Dermis microvascular lymphatic vessel endothelial cell (primary cell): ENCODE measurements around the gene NUDT3. TPM values are rescaled to one million over a fixed set of nuclear protein-coding genes. Genes with fewer than 3 reads are reported as not detected.
"Not testable (repeated sequence)": the region's sequence is repeated elsewhere in the genome, so short reads cannot be mapped to it uniquely, and the experiment has no call there.

Experiments
- DNase-seq, 2 donors: peaks; one replicate each; pipeline versions ENCODE4 v3.0.0 to v3.0.0-alpha.2; 2010; ENCODE audit warnings: low read depth in 2 of 2
- total RNA-seq: library from RNA; depleted of rRNA; stranded (reverse); fragments of >200 nt; gene quantifications from 2 replicates; pipeline ENCODE4 v1.2.1, GENCODE V29; 2014

Gene NUDT3
- 24.3 and 25.0 TPM in 2 replicates for total RNA-seq

DNA sequence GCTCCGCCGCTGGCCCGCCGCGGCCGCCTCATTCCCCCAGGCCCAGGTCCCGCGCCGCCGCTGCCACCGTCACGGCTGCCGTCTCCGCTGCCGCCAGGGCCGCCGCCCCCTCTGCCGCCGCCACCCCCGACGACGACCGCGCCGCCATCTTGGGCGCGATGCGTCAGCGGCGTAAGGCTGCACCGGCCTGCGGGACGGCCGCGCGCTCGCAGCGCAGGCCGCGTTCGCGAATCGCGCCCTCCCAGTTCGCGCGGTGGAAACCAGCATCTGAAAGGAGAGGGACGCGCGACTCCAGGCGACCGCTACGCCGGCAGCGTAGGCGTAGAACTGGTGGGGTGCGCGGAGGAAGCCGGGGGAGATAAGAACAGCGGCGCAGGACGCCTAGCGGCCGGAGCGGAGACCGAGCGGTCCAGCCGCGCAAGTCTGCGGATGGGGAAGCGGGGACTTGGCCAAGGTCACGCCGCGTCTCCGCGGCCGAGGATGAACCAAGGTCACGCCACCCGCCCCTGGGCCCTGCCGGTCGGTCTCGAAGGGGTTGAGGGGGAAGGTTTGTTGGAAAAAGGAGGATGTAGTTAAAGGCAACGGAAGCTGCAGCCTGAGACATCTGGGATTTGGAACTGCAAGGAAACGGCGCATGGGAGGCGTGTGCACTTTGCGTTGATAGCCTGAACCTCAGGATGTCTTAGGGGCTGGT, at the start of gene NUDT3:
Gene NUDT3, minus strand, starts transcription at position 173 of the 694 bp plus-strand sequence. CDS start 307 bp downstream, outside the sequence.
- peak; percentile 81 to 95 for DNase-seq

DNA sequence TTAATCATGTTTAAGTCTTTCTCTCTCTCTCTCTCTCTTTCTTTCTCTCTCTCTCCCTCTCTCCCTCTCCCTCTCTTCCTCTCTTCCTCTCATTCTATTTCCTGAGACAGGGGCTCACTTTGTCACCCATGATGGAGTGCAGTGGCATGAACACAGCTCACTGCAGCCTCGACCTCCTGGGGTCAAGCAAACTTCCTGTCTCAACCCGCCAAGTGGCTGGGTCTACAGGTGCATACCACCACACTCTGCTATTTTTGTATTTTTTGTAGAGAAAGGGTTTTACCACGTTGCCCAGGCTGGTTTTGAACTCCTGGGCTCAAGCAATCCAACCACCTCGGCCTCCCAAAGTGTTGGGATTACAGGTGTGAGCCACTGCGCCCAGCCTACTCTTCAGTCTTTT, 49.1 kb upstream of the NUDT3 start:
- DNase-seq: no peak

DNA sequence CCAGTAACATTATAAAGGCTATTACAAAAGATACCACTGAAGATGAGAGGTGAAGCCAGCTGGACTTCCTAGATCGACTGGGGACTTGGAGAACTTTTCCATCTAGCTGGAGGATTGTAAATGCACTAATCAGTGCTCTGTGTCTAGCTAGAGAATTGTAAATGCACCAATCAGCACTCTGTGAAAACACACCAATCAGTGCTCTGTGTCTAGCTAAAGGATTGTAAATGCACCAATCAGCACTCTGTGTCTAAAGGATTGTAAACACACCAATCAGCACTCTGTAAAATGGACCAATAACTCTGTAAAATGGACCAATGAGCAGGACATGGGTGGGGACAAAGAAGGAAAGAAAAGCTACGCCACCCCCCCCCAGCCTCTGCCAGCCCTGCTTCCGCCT, 47.0 kb upstream of the NUDT3 start:
- DNase-seq: no peak

DNA sequence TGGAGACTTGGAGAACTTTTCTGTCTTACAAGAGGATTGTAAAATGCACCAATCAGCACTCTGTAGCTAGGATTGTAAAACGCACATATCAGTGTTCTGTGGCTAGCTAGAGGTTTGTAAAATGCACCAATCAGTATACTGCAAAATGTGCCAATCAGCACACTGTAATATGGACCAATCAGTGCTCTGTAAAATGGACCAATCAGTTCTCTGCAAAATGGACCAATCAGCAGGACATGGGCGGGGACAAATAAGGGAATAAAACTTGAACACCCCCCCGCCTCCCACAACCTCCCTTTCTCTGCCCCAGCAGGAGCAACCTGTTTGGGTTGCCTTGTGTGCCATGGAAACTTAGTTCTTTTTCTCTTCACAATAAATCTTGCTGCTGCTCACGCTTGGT, 46.2 kb upstream of the NUDT3 start:
- no peak for DNase-seq

DNA sequence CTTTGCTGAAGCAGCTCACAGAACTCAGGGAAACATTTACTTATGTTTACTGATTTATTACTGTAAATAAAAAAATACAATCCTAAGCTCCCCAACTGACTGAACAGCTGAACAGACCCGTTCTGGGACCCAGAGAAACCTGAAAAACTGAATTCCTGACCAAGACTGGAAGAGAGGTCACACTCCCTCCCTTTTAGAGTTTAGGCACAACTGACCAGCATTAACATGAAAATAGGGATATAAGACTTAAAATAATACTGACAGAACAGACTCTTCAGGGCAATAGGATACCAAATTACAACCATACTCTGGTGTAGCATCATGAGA, 45.1 kb upstream of the NUDT3 start:
- DNase-seq: no peak

DNA sequence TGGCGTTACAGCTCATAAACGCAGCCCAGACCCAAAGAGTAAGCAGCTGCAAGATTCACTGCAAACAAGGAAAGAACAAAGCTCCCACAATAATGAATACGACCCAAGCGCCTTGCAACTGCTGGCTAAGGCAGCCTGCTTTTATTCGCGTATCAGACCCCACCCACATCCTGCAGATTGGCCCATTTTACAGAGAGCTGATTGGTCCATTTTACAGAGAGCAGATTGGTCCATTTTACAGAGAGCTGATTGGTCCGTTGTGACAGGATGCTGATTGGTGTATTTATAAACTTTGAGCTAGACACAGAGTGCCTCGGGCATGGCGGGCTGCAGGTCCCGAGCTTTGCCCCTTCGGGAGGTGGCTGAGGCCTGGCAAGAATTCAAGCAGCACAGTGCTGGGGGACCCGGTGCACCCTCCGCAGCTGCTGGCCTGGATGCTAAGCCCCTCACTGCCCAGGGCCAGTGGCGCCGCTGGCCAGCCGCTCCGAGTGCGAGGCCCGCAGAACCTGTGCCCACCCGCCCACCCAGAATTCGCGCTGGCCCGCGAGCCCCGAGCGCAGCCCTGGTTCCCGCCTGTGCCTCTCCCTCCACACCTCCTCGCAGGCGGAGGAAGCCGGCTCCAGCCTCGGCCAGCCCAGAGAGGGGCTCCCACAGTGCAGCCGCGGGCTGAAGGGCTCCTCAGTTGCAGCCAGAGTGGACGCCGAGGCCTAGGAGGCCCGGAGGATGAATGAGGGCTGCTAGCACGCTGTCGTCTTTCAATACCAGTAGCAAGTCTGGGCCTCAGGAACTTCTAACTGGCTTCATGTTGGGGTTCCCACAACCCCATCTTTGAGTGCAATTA, 44.6 kb upstream of the NUDT3 start:
- no peak for DNase-seq

DNA sequence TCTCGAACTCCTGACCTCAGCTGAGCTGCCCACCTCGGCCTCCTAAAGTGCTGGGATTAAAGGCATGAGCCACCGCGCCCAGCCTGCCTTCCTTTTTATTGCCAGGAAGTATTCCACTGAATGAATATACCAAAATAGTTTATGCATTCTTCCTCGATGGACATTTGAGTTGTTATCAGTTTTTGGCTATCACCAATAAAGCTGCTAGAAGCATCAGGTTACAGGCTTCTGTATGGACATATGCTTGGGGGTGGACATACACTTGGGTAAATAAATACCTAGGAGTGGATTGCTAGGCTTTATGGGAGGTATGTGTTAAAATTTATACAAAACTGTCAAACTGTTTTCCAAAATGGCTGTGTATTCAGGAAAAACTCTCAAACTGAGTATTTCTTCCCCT, 43.4 kb upstream of the NUDT3 start:
- DNase-seq: no peak

DNA sequence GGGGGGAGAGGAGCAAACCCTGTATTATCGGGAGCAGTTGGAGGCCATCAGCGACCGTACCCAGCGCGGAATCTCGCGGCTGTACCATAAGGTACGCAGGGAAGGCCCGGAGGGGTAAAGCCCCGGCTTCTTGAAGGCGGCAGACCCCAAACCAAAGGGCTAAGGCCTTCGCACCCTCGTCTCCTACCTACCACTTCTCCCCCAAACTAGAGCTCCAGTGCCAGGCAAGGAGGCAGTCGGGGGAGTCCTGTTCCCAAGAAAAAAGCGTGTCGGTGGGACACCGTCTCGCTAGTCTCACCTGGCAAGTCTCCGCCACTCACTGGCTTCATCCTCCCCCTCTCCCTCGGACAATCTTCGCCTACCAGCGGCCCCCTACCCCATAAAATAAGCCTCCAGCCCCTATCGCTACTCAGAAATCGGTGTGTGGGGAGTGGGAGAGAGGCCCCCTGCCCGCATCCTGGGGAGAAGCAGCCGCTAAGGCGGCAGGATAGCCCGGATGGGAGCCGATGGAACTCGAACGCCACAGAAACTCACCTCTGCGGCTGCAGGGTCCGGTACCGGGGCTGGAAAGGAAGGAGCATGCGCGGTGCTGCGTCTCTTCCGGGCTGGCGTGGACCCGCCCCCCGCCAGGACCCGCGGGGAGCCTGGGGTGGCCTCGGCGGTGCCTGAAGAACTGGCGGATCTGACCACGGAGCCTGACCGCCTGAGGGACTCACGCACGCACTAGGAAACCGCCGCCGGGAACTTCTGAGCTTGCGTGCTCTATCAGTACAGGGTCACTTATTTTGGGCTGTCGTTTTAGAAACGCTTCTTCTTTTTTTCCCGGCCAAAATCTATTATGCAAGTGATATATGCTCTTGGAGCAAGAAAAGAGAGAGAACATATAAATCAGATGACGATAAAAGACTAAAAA, 33.3 kb upstream of the NUDT3 start, which contains the start of gene RPS10:
Gene RPS10, minus strand, starts transcription at position 572 of the 913 bp plus-strand sequence. CDS start 848 bp downstream, outside the sequence.
- DNase-seq: peak; percentile 81 to 93

DNA sequence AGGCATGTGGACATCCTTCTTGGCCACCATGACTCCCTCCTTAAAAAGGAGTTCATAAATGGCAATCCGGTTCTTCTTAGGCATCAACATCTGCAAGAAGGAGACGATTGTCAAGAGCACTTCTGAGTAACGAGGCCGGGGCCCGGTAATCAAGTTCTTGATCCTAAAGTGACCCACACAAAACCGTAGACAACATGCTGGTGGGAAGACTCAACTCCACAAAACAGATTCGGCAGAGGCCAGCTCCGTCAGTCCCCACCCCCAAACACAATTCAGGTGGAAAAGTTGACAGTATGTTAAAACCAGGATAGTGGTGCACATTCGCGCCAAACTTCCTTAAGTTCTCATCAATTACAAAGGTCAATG, 32.6 kb upstream of the NUDT3 start:
- DNase-seq: peak in 1 of 2 donors; percentile 20

DNA sequence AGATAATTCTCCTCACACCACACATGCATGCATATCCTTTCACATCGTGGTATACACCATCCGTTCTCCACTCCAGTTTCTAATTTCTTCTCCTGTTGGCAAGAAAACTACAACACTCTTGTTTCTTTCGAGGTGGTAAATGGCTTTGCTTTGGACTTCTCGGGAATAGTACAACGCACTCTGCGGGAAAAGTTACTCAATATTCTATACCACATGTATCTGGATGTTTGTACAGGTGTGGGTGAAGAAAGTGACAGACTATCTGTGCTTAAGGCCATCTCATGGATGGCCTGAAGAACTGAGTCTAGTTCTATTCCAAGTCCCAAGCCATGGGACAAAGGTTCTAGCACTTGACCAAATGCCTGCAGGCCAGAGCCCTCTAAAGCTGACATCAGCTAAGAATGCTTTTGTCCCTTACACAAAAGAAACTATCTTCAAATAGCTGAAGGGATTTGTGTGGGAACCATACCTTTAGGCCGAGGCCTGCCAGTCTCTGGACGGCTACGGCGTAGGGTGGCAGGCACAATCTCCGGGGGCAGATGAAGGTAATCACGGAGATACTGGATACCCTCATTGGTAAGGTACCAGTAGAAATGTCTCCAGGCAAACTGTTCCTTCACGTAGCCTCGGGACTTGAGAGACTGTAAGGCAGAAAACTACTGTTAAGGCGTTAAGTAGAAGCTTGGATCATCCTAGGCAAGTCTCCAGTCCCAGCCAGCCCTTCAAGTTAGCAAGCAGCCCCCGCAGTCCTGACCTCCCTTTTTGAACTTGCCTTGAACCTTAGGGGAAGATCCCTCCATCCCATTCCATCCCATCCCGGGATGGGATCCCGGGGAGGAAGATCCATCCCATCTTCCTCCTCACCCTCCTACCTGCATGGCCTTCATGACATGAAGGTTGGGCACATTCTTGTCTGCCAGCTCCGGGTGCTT, 32.0 kb upstream of the NUDT3 start:
- DNase-seq: no peak

DNA sequence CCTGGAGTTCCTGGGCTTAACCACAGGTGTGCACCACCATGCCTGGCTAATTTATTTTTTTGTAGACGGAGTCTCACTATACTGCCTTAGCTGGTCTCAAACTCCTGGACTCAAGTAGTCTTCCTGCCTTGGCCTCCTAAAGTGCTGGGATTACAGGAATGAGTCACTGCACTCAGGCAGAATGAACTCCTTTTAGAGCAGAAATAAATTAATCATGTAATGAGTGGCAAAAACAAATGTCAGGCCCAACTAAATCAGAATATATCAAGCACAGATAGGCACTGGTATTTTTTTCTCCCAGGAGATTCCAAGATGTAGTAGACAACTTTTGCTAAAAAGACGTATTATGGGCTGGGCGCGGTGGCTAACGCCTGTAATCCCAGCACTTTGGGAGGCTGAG, 30.8 kb upstream of the NUDT3 start:
- no peak for DNase-seq

DNA sequence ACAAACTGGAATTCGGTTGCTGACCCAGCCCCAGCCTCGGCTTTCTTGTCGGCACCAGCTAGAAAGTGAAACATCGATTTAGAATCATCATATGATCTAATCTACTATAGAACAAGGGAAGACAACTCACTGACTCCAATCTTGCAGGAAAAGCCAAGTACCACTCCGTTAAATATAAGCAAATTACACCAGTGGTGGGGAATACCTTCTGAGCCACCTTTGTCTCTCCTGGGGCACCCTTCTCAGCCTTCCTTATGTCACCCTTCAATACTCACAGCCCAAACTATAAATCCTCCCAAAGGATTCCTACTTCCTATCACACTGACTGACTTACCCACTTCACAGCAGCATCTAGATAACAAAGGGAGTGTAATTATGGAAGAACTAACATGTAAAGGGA, 25.9 kb upstream of the NUDT3 start:
- DNase-seq: no peak

DNA sequence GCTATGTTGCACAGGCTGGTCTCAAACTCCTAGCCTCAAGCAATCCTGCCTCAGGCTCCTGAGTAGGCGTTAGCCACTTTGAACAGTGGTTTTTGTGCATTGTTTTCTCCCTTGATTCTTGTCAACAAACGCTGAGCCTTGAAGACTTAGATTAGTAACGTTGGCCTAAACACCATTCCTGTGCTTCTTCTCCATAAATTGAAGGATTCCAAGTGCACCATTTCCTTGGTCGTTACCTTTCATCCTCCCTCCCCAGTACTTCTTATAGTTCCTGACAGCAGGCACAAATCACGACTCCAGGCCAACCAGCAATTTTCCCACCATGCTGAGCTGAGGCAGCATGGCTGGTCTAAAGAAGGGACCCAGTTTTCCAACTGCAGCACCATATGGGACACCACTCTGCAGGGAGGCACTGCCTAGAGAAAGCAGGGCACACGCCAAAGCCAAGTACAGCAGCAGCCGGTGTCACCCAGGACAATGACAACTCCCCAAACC, 24.5 kb upstream of the NUDT3 start:
- no peak for DNase-seq

DNA sequence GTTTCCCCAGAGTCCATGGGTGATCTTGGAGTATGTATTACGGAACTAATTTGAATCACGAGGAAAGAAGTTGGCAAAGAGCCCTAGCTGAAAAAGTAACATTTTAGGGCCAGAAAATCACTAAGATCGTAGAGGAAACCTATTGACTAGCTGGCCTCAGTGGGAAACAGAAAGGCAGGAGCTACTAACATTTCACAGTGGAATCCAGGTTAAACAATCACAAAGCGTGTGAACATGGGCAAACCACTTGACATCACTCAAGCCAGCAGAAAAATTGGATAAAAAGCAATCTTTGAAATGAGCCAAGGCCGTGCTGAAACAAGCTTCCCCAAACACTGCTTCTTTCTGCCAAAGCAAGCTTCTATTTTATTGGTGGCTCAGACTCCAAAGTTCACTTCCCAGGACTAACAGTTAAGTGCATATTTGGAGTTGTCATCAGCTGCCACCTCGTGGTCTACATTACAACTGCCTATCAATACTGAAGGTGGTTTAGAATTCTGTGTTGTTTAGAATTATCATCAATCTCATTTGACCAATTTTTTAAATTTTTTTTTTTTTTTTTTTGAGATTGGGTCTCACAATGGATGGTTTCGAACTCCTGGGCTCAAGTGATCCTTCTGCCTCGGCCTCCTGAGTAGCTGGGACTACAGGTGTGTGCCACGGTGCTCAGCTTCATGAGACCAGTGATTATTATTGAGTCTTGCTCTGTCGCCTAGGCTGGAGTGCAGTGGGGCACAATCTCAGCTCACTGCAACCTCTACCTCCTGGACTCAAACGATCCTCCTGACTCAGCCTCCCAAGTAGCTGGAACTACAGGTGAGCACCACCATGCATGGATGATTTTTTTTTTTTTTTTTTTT, 22.8 kb upstream of the NUDT3 start:
- peak; percentile 76 to 87 for DNase-seq

DNA sequence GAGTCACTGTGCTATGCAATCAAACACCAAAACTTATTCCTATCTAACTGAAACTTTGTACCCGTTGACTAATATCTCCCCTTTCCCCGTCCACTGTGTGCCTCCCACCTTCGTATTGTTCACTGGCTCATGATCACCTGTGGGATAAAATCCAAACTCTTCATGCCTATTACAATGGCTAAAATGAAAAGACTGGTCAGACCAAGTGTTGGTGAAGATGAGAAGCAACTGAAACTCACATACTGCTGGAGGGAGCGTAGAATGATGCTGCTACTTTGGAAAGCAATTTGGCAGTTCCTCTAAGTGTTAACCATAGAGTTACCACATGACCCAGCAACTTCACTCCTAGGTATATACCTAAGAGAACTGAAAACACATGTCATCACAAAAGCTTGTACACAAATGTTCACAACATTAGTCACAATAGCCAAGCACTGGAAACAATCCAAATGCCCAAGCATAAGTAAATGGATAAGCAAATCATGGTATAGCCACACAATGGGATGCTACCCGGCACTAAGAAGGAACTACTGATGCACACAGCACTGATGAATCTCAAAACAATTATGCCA, 20.3 kb upstream of the NUDT3 start:
- DNase-seq: no peak

DNA sequence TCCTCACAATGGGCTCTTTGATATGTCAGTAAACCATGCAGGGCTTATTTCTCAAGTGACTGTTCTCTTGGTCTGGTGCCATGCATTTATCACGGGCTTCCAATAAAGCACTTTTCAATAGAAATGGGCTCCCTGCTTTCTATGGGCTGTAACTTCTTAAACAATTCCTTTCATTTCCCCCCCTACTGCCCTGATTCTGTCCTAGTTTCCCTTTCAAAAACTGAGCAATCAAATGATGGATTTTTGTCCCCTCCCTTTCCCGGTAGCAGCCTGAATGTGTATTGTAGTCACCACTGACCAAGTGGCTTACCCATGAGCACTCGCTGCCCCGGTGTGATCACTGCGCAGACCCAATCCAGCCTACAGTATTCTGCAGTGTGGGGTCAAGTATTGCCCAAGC, 19.5 kb upstream of the NUDT3 start:
- DNase-seq: no peak

DNA sequence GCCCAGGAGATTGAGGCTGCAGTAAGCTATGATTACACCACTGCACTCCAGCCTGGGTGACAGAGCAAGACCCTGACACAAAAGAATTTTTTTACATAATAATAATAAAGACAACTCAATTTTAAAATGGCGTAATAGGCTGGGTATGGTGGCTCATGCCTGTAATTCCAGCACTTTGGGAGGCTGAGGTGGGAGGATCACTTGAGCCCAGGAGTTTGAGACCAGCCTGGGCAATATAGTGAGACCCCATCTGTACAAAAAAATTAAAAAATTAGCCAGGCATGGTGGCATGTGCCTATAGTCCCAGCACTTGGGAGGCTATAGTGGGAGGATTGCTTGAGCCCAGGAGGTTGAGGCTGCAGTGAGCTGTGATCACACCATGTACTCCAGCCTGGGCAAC, 15.4 kb upstream of the NUDT3 start:
- DNase-seq: not testable (repeated sequence)

DNA sequence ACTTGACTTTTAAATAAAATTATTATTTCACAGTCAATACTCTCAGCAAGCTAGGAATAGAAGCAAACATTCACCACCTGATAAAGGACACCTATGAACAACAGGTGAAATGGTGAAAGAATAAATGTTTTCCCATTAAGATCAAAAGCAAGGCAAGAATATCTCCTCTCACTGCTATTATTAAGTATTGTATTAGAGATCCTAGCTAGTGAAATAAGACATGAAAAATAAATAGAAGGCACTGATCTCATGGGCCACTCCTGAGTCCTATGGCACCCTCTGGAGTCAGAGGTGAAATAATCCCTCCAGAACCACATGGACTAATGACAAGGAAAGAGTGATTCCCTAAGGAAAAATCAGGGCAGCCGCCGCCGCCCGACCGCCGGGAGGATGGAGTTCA, 4.0 kb upstream of the NUDT3 start:
- DNase-seq: no peak

DNA sequence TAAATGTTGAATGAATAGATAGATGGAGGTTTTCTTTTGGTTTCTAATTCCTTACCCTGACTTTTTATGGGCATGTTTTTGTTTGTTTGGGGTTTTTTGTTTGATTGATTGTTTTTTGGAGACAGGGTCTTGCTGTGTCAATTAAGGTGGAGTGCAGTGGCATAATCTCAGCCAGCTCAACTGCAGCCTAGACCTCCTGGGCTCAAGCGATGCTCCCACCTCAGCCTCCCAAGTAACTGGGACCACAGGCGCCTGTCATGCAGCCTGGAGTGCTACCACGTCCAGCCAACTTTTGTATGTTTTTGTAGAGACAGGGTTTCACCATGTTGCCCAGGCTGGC, 1.5 kb upstream of the NUDT3 start:
- no peak for DNase-seq
